Cardiac septum (tissue), 1 donor: Measurements from ENCODE around the gene CDRT4. TPM values are rescaled to one million over a fixed set of nuclear protein-coding genes. Genes with fewer than 3 reads are reported as not detected.

Experiments
- DNase-seq: peaks from one replicate; pipeline ENCODE4 v3.0.0-alpha.2; 2020; ENCODE audit warnings: low spot score
- intact Hi-C: fragments of 100-400 bp; cut with DNase I; formaldehyde crosslinking; loops from one replicate; pipeline ENCODE4 v1.14.0; 2022
- total RNA-seq: library from RNA; stranded (reverse); fragmentation: NEBNext Ultra II Directional; extraction: Animal tissue kit (Norgen Biotek cat#: 25700); gene quantifications from one replicate; pipeline ENCODE4 v1.2.1, GENCODE V29; 2021
- donor health status: DM: no; HTN: no; CAD: no.

CDRT4 gene
- total RNA-seq, 1 donor from 2014 or later, result 1.8 TPM

DNA sequence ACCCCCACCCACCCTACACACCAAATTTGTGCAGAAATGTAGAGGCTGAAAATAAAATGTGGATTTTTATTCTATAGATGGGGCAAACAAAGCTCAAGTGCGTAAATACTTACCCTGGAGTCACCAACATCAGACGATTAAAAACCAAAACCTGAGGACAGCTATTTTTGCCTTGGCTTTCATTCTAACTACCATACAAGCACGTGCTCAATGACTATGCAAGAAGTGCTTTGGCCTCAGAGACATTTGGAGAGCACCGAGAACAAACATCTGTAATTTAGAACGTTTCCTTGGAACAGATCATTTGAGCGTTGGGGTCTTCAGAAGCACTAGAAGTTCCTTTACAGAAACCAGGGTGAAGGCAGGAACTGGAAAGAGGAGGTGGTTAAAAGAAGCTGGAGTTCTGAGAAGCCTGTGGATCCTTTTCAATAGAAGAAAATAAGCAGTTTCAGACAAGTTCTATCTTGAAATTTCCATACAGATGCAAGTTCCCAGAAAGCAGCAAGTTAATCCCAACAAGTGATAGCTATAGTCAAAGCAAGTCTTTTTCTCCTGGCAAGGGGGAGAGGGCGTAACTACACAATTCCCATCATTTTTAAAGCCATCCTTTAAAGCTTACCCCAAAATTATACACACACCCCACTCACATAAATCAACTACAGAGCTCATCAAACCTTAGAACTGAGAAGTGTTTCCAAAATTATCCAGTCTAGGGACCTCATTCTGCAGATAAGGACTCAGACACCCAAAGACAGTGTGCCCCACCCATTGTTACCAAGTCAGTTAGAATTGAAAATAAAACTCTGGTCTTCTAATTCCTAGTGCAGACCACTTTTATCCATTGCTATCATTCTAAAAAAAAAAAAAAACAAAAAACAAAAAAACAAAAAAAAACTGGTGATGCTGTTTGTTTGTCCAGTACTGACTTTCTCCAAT, 29.6 kb upstream of the CDRT4 start:
- intact Hi-C loops, result no loop called here
- no peak for DNase-seq

DNA sequence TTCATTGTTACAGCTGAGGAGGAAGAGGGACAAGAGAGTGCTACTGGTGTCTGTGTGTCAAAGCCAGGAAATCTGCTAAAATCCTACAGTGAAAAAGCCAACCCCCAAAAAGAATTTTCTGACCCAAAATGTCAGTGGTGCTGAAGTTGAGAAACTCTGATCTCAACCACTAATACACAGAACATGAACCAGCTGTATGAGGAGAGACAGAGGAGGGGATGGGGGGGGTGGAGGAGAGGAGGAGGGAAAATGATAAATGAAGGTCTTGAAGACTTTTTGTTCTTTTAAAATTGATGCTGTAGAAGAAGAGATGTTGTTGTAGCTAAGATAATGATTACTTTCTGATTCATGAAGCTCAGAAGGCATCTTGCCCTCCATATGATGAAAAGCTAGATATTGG, 27.4 kb upstream of the CDRT4 start:
- no peak for DNase-seq
- intact Hi-C loops, result no loop called here

DNA sequence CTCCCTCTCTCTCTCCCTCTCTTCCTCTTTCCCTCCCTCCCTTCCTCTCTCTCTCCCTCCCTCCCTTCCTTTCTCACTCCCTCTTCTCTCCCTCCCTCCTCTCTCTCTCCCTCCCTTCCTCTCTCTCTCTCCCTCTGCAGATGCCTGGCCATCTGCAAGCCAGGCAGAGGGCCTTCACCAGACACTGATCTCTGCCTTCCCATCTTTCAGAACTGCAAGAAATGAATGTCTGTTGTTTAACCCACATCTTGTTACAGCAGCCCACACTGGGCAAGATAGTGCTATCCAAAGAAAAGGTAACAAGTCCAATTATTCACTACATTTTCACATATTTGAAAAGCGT, 26.2 kb upstream of the CDRT4 start:
- intact Hi-C loops, result no loop called here
- DNase-seq, result no peak

DNA sequence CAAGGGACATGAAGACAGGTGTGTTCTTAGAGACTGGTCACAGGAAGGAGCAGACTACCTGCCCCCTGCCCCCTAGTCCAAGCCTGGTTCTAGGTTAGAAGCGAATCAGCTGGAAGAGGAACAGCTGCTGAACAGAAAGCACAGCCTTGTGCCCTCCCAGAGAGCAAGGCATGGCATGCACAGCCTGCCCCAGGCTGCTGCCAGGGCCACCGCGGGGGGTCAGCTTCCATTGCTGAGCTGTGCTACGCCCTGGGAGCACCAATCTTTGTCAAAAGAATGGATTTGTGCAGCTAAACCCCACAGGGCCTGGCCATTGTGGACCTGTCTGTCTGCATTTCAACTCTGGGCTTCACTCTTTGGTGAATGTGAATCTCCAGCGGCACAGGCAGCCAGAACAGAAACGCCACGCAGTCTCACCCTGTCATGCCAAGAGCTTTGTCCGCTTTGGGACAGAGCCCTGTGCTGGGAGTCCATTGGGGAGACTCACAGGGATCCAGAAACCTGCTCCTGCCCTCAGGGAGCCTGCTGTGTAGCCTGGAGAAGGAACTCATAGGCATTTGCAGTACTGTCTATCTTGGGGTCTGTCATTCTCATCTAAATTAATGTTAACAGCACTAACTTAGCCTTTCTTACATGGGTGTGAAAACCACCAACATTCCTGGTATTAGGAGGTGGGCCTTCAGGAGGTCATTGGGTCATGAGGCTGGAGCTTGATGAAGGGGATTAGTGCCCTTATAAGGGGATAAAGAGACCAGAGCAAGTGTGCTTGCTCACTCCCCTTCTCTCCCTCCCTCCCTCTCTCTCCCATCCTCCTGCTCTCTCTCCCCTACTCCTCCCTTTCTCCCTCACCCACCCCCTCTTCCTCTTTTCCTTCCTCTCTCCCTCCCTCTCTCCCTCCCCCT, 25.6 kb upstream of the CDRT4 start:
- no peak for DNase-seq
- intact Hi-C loops, result no loop called here

DNA sequence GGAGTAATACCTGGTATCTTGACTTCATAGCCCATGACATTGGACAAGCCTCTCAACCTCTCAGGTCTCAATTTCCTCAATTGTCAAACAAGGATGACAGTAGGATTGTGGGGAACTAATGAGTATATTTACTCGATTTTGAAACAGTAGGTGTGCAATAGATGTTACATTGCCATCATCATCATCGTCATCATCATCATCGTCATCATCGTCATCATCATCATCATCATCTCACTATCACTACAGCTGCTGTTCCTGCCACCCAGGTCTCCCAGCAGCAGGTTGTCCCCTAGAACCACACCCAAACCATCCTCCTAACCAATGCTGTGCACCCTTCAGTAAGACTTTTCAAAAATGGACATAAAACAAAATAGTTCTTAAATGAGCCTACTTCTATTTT, 24.8 kb upstream of the CDRT4 start:
- no peak for DNase-seq
- intact Hi-C loops, result no loop called here

DNA sequence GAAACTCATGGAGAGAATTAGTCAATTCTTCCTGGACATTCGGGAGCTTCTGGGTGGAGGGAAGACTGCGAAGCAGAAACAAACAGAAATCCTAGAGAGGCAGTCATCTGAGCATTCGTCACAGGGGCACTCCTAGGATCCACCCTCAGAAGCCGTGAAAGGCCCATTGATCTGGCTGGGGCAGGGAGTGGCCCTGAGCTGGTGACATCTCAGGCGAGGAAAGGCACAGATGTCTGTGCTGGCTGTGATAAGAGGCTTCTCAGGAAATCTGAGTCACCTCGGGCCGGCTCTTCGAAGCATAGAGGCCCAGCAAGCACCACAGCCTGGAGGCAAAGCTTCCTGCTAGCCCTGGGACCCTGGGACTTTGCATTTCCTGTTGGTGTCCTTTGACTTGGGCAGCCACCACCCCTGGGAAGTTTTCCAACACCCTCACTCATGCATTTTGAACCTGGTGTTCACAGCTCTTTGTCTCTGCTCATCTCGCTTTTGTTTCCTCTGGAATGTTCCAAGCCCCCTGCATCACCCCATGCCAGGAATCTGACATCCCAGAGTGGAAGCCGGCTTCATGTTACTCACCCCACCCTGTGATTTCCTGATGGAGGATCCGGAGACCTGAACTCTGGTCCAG, 23.3 kb upstream of the CDRT4 start:
- DNase-seq, result peak; percentile 87
- intact Hi-C loops, result no loop called here

DNA sequence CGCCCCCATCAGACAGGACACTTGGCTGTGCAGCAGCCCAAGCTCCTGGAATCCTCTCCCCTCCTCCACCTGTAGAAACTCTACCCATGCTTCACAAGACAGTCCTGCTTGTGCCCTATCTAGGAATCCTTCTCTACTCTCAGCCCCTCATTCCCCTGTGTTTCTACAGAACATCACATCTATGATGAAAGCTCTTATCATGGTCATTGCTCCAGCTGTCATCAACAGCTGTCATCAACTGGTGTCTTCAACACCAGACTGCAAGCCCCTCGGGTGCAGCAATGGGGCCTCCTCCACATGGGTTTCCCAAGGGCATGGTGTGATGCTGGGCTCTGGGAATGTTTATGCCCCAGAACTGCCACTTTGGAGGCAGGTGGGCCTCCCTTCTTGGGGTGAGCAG, 21.1 kb upstream of the CDRT4 start:
- intact Hi-C loops, result no loop called here
- DNase-seq, result no peak

DNA sequence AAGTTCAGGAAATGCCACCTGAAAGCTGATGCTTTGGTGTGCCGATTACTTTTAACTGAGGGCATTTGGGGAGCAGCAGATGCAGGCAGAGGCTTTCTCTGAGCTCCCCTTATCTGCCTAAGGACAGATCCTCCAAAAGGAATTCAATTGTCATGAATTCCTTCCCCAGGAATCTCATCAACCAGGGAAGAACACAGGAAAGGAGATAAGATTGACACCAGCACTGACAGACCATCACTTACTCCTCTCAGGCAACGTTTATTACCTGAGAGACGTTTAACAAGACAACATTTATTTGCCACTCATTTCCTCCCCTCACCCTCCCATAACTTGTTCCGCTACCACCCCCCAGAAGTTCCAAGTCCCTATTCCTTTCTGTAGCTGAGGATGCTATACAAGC, 17.6 kb upstream of the CDRT4 start:
- intact Hi-C loops, result no loop called here
- no peak for DNase-seq

DNA sequence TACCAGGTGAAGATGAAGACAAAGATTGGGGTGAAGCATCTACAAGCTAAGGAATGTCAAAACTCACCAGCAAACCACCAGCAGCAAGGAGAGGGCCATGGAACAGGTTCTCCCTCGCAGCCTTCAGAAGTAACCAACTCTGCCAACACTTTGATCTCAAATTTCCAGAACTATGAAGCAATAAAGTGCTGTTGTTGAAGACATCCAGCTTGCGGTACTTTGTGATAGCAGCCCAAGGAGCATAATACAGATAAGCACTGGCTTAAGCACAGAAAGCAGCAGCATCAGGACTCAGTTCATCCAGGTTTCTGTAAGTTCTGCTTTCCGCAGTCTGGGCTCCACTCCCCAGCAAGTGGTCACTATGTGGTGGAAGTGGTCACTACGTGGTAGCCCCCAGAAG, 16.0 kb upstream of the CDRT4 start:
- DNase-seq, result no peak
- intact Hi-C loops, result no loop called here

DNA sequence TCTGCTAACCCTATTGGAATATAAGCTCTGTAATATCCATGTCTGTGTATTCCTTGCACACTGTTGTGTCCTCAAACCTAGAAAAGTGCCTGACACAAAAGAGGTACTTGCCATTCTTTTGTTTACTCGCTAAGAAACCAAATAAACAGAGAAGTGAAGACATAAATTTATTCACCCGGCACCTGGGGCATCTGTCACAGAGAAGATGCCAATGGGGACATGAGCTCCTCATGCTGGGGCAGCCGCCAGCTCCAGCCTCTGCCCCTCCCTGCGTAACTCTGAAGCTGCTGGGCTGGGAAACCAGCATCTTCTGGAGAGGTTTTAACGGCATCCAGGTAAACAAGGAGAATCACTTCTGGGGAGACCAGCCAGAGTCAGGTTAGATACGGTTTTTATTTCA, 15.1 kb upstream of the CDRT4 start:
- intact Hi-C loops, result no loop called here
- DNase-seq, result no peak

DNA sequence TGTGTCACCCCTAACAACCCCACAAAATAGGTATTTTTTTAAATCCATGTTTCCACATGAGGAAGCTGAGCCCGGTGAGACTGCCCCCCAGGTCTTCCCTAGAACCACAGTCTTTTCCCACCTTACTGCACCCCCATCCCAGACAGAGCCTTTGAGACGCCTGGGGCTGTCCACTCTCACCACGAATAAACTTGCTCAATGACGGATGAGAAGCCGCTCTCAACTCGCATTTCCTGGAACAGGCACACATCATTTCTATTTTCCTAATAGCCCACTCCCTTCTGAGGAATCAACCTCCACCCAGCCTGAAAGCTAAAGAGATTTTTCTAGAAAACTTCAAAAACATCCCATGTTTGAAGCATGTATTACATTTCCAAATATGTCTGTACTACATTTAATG, 14.1 kb upstream of the CDRT4 start:
- intact Hi-C loops, result no loop called here
- no peak for DNase-seq

DNA sequence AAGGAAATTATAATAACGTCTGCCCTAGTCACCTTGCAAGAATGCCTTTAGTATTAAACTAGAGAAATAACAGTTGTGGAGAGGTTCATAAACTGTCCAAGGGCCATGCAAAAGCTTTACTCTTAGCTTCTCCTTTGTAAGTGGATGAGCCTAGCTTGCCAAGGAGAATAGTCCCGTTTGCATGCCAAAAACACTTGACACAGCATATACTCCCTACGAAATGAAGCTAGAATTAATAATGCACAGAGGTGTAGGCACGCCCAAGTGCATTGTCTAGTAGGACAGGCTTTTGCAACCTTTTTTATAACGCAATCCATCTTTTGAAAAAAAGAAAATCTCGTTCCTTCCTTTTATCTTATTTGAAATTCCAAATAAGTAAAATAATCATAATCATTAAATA, 12.8 kb upstream of the CDRT4 start:
- DNase-seq, result no peak
- intact Hi-C loops, result no loop called here

DNA sequence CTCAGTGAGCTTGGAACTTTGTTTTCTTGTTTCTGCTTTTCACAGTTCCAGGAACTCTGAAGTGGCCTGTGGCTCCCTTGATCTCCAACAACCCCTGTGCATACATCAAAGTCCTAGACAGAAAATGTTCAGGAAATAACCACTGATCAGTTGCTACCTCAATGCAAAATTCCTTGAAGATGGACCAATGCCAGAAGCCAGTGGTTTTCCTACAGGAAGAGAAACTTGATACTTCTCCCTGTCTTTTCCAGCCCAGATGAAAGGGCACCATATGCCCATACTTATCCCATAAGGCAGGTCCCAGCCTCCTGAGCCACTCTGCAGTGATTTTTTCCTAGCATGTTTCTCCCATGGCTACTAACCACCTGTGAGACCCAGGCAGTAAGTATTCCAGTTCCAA, 12.3 kb upstream of the CDRT4 start:
- DNase-seq, result no peak
- intact Hi-C loops, result no loop called here

DNA sequence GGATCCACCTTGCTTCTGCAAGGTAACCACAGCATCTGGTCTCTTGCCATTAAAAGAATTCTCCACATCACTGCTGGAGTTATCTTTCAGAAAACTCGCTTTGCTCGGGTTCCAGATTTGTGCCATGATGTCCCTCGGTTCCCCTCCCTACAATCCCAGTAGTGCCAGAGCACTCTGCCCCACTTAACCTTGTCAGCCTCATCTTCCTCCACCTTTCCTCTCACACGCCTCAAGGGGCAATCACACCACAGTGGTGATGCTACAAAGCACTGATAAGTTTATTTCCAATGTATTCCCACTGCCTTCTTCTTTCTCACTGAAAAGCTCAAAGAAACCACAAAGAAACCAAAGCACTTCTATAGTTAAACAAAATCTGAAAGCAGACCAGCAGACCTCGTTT, 11.4 kb upstream of the CDRT4 start:
- DNase-seq, result no peak
- intact Hi-C loops, result no loop called here

DNA sequence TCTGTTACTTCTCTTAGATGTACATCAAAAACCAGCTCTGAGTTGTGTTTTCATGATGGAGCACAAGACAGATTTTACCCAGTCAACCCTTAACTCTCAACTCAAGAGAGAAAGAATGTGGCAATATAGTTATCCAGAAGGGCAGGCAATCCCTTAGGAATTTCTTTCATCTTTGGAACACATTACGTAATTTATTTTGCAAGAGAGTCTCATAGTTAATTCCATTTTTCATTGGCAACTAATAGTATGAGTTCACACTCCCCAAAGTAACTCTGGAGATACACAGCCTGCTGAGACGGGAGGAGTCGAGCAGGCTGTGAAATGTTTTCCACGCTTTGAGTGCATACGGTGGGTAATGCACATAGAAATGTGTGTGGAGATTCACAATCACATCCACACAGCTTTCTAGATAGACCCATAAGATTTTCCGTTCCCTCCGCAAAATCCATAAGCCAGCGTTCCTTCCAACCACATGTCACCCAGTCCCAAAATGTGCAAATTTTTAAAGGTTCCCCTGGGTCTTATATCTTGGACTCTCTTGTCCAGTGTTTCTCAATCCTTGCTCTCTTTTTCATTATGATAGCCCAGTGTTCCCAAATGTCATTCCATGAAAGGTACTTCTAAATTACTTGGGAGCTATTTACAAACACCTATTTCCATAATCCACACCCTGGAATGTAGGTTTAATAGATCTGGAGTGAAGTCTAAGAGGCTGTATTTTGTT, 8.4 kb upstream of the CDRT4 start:
- intact Hi-C loops, result no loop called here

DNA sequence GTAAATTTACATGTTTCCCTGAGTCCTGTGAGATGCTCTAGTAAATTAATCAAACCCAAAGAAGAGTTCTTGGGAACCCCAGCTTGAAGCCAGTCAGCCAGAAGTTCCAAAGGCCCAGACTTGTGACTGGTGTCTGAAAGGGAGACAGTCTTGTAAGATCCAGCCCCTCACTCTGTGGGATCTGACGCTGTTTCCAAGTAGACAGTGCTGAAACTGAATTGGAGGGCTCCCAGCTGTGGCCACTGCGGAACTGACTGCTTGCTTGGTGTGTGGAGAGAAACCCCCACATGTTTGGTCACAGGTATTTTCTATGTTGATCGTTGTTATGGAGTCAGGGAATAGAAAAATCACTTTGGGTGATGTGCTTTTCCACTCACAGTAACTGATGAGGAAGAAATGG, 5.5 kb upstream of the CDRT4 start:
- no peak for DNase-seq
- intact Hi-C loops, result no loop called here

More for the DNA sequence above, 8.4 kb upstream of the CDRT4 start:
- DNase-seq, result no peak

DNA sequence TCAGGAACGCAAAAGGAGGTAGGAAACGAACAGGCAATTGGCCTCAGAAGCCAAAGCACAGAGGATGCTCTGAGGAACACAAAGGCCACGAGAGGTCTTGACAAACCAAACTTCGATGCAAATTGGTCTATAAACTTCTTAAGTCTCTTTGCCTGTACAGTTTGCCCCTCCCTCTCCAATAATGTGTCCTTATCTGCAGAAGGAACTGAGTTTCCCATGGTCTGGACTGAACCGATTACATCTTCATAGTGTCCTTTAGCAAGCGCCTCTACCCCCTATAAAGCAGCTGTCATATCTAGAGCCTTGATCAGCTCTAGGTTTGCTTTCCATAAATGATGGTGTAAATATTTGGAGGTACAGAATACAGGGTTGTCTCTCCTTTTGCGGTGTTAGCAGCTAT, 3.1 kb upstream of the CDRT4 start:
- intact Hi-C loops, result no loop called here
- DNase-seq, result no peak

DNA sequence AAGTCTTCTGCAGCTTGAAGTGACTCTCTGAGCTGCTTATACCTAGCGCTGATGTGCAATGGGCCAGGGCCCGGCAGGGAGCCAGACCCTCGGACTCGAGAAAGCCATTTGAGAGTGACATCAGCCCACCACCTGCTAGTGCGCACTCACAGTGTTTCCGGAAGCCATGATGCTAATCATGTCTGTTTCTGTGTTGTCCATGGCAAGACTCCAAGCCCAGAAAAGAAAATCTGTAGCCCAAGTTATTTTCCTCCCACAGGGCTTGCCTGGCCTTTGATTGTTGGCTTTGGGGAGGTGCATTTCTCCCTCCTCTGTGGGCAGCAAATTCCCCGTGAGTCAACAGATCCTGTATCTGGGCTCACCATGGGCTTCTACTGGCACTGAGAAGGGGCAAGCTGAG, 1.8 kb upstream of the CDRT4 start:
- intact Hi-C loops, result no loop called here
- DNase-seq, result no peak

DNA sequence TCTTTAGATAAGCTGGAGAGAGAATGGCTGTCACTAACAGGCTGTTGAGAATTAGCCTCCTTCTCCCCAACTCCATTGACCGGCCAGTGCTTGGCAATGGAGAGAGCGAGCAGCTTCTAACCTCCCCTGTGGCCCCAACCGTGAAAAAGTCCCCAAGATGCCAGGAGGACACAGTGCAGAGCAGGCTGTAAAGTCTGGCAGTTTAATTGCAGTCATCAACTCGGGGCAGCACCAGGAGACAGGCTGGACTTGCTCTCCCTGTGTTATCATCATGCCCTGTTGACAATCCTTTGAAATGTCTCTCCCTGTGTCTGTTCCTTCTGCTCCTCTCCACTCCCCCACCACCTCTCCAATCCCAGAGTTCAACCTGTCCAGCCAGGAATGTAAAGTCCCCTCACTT, 705 bp upstream of the CDRT4 start:
- intact Hi-C loops, result no loop called here
- no peak for DNase-seq

DNA sequence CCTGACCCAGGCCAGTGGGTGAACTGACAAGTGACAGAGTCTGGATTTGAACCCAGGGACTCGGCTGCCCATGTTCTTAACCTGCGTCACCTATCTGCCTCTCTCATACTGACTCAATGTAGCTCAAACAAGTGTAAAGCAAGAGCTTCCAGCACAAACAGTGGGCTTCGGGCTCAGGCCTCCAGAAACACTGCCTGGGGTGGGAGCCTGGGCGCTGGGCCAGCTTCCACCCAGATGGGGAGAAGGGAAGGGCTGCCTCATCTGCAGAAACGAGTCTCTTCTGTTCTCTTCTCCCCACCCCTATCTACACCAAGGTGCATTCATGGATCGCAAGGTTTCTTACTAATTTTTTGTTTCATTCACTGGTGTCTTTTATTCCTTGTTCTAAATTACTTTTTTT, 1.3 kb downstream of the CDRT4 start:
- intact Hi-C loops, result no loop called here
- no peak for DNase-seq
